22Rv1 (cell line): ENCODE measurements around the gene CADM1.

Experiments used
- H3K27ac ChIP-seq: fragments of 450-650 bp; 2 replicates; pipeline ENCODE4 v1.5.1; 2017
- CTCF ChIP-seq: fragments of 450-650 bp; IDR thresholded peaks from 2 replicates; pipeline ENCODE4 v1.5.1; 2017; ENCODE audit warnings: mild to moderate bottlenecking
- ZFX ChIP-seq: fragments of 450-650 bp; IDR thresholded peaks from 2 replicates; pipeline ENCODE4 v1.6.1; 2017; ENCODE audit warnings: antibody characterized with exemption, borderline replicate concordance

The CADM1 gene

GRCh38 chr11:115271643-115272042 lies 232.6 kb downstream of the CADM1 start:
- H3K27ac ChIP-seq: no peak overlapping the region
- no peak for TF ChIP-seq CTCF
- no peak for TF ChIP-seq ZFX

- TF ChIP-seq ZFX (no peak), CTCF (no peak)
- no peak overlapping the region for H3K27ac ChIP-seq
These were observed 234.8 kb downstream of the CADM1 start for GRCh38 chr11:115269191-115269950.

- H3K27ac ChIP-seq: no peak overlapping the region
- no peak for TF ChIP-seq ZFX
- no peak for TF ChIP-seq CTCF
These were observed 236.3 kb downstream of the CADM1 start for GRCh38 chr11:115267871-115268270.

GRCh38 chr11:115267238-115267781 lies 236.9 kb downstream of the CADM1 start:
- H3K27ac ChIP-seq: no peak overlapping the region
- TF ChIP-seq CTCF (no peak), ZFX (no peak)

GRCh38 chr11:115266066-115266639 lies 238.1 kb downstream of the CADM1 start:
- no peak overlapping the region for H3K27ac ChIP-seq
- TF ChIP-seq CTCF (no peak), ZFX (no peak)

- TF ChIP-seq ZFX (no peak), CTCF (no peak)
- H3K27ac ChIP-seq: no peak overlapping the region
These were observed 240.2 kb downstream of the CADM1 start for GRCh38 chr11:115263799-115264656.
